Colonic mucosa (tissue), 4 donors: ENCODE data around the gene DNM1. TPM values are rescaled to one million over a fixed set of nuclear protein-coding genes. Genes with fewer than 3 reads are reported as not detected.

Experiments used
- DNase-seq: peaks from one replicate; pipeline ENCODE4 v3.0.0-alpha.2; 2020
- H3K27ac ChIP-seq: fragments of 200-600 bp; one replicate; pipeline ENCODE4 v1.8.0; 2021
- H3K27me3 ChIP-seq: fragments of 200-600 bp; one replicate; pipeline ENCODE4 v1.8.0; 2021
- H3K36me3 ChIP-seq: fragments of 200-600 bp; one replicate; pipeline ENCODE4 v1.8.0; 2021
- H3K4me1 ChIP-seq: fragments of 200-600 bp; one replicate; pipeline ENCODE4 v1.8.0; 2021; ENCODE audit warnings: mild to moderate bottlenecking
- H3K4me3 ChIP-seq: fragments of 200-600 bp; one replicate; pipeline ENCODE4 v1.8.0; 2021
- H3K9ac ChIP-seq, 2 donors: one replicate each; pipeline ENCODE4 v1.7.0; 2013; ENCODE audit warnings: control low read depth in 2 of 2, low read depth in 2 of 2, low read length in 2 of 2
- H3K9me3 ChIP-seq: fragments of 200-600 bp; one replicate; pipeline ENCODE4 v1.8.0; 2021
- CTCF ChIP-seq: fragments of 200-600 bp; IDR thresholded peaks from one replicate; pipeline ENCODE4 v1.8.0; 2022; ENCODE audit warnings: antibody characterized with exemption, mild to moderate bottlenecking
- intact Hi-C: fragments of 100-400 bp; cut with DNase I; formaldehyde crosslinking; loops from one replicate; pipeline ENCODE4 v1.14.1; 2022
- total RNA-seq, 2 donors: library from RNA; stranded (reverse); fragmentation: NEBNext Ultra II Directional in 1 of 2; extraction: Animal tissue kit (Norgen Biotek cat#: 25700) in 1 of 2; gene quantifications; one replicate each; pipeline ENCODE4 v1.2.1, GENCODE V29; 2021
- donor health status: healthy.
- donor health status: DM: no; HTN: no; CAD: no.
- donor health status: DM: no; HTN: no; CAD: no.

Gene DNM1
- total RNA-seq, 2 donors from 2014 or later = 2.5 to 6.8 TPM

- Histone ChIP-seq H3K9me3 (no peaks in the 10 kb centered on the region), H3K27ac (no peak overlapping the region), H3K9ac (no peak overlapping the region), H3K36me3 (no peaks in the 10 kb centered on the region), H3K27me3 (no peaks in the 10 kb centered on the region), H3K4me1 (no peaks in the 10 kb centered on the region), H3K4me3 (no peak overlapping the region)
- DNase-seq = no peak
- intact Hi-C loops = no loop called here
- no peak for TF ChIP-seq CTCF
These were observed 46.4 kb downstream of the DNM1 start for GRCh38 chr9:128249558-128249907.

- Histone ChIP-seq H3K4me1 (no peaks in the 10 kb centered on the region), H3K27me3 (no peaks in the 10 kb centered on the region), H3K36me3 (no peaks in the 10 kb centered on the region), H3K9ac (peak overlapping the region; percentile 19 to 24), H3K9me3 (no peaks in the 10 kb centered on the region), H3K4me3 (peak overlapping the region; percentile 45), H3K27ac (no peak overlapping the region)
- no peak for TF ChIP-seq CTCF
- DNase-seq = peak; percentile 100
- intact Hi-C loops = no loop called here
These were observed 47.0 kb downstream of the DNM1 start for GRCh38 chr9:128249908-128250838.

GRCh38 chr9:128250839-128251731, 47.9 kb downstream of the DNM1 start:
- intact Hi-C loops = no loop called here
- Histone ChIP-seq H3K9ac (peak overlapping the region in 1 of 2 donors; percentile 24), H3K36me3 (no peaks in the 10 kb centered on the region), H3K4me1 (no peaks in the 10 kb centered on the region), H3K4me3 (peak overlapping the region; percentile 45), H3K27ac (no peak overlapping the region), H3K27me3 (no peaks in the 10 kb centered on the region), H3K9me3 (no peaks in the 10 kb centered on the region)
- TF ChIP-seq CTCF = no peak
- DNase-seq = no peak

GRCh38 chr9:128251732-128252100, 48.5 kb downstream of the DNM1 start:
- Histone ChIP-seq H3K27ac (no peak overlapping the region), H3K27me3 (no peaks in the 10 kb centered on the region), H3K4me3 (no peak overlapping the region), H3K9ac (no peak overlapping the region), H3K4me1 (no peaks in the 10 kb centered on the region), H3K9me3 (no peaks in the 10 kb centered on the region), H3K36me3 (no peaks in the 10 kb centered on the region)
- TF ChIP-seq CTCF = no peak
- intact Hi-C loops = no loop called here
- no peak for DNase-seq

GRCh38 chr9:128252317-128253139, 49.3 kb downstream of the DNM1 start:
- Histone ChIP-seq H3K9me3 (no peaks in the 10 kb centered on the region), H3K27ac (no peak overlapping the region), H3K4me1 (no peaks in the 10 kb centered on the region), H3K4me3 (no peak overlapping the region), H3K27me3 (no peaks in the 10 kb centered on the region), H3K9ac (no peak overlapping the region), H3K36me3 (peaks cover 8% of the 10 kb centered on the region)
- no peak for TF ChIP-seq CTCF
- intact Hi-C loops = no loop called here
- no peak for DNase-seq
